Non-pigmented ciliary epithelial cell (primary cell): ENCODE results near the gene UGT3A2.

ENCODE experiments used
- DNase-seq: peaks from one replicate; pipeline ENCODE4 v3.0.0-alpha.2; 2010; ENCODE audit warnings: low read depth

Gene UGT3A2

DNA sequence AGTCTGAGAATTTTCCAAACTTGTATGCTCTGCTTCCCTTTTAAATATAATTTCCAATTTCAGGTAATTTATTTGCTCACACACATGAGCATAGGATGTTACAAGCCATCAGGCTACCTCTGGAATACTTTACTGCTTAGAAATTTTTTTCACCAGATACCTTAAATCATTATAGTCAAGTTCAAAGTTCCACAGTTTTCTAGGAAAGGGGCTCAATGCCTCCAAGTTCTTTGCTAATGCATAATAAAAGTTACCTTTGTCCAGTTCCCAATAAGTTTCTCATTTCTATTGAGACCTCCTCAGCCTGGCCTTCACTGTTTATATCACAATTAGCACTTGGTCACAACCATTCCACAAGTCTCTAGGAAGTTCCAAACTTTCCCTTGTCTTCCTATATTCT, 59.3 kb downstream of the UGT3A2 start:
- no peak for DNase-seq

DNA sequence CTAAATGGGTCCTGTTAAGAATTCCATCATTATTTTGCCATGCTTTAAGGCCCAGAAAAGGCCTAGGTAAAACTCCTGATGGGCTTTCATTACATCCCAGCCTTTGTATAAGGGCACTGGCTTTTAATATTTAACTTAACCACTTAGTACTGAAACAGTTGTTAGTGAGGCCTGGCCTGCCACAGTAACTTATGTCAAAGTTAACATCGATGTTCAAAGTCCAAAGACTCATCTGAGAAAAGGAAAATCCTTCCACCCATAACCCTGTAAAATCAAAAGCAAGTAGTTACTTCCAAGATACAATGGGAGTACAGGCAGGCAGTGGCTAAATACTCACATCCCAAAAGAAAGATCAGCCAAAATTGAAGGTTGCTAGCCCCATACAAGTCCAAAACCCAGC, 60.5 kb downstream of the UGT3A2 start:
- no peak for DNase-seq

DNA sequence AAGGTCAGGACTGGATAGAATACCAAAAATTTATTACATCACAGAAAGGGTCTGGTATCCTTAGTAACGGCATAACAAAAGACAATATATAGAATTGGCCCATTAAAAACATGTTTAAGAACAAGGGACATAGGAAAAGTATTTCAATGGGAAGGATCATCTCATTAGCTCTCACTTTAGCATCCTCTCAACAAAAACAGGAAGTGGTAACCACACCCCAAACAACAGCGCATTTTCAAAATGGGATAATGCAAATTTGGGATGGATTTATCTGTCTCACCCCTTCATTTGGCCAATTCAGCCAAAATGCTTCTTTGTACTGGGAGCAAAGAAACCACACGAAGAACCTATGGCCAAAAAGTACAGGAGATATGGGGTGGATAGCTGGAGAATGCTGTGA, 65.7 kb downstream of the UGT3A2 start:
- no peak for DNase-seq

GRCh38 chr5:35999547-35999946, 67.1 kb downstream of the UGT3A2 start:
- no peak for DNase-seq

DNA sequence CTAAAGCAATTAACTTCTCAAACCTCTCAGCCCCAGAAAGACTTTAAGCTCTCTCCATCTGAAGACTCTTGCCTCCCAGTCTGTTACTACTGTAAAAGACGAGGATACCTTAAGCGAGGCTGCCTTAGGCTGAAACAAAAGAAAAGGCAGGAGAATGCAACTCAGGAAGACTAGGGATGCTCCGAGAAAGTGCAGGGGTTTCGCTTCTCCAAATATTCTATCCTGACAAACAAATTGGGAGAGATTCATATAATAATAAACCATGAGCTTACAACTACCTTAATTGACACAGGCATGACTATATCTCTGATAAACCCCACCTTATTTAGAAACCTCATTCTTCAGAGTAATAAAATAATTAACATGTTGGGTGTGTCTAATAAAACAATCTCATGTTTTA, 70.6 kb downstream of the UGT3A2 start:
- DNase-seq = no peak

DNA sequence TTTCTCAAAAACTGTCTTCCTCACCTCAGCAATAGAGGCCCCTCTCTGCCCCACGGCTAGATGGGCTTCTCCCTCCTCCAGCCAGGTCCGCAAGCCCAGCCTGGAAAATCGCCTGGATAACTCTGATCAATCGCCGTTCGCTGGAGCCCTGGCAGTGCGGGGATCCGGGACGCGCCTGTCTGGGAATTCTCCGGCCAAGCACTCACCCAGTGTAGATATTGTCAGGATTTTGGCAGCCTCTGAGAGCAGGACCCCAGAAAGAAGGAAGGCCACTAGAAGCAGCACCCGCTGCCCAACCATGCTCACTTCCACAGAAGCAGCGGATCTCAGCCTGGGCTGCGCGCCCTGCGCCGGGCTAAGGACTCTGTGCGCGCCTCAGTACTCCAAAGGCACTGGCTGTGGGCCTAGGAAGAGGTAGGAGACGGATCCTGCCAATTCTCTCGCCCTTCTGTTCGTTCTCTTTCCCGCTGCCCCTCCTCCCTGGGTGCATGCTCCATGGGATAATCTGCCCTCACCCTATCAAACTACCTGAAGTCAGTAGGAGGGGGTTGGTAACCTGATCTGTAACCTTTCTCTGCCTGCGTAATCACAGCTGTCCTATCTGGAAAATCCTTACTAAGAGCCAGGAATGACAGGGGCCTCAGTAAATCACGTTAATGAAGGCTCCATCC, 75.6 kb downstream of the UGT3A2 start, which contains the start of gene UGT3A1:
Gene UGT3A1, minus strand, starts transcription at position 450 of the 671 bp plus-strand sequence. Its CDS starts 150 bp downstream, at position 300.
- DNase-seq = no peak

DNA sequence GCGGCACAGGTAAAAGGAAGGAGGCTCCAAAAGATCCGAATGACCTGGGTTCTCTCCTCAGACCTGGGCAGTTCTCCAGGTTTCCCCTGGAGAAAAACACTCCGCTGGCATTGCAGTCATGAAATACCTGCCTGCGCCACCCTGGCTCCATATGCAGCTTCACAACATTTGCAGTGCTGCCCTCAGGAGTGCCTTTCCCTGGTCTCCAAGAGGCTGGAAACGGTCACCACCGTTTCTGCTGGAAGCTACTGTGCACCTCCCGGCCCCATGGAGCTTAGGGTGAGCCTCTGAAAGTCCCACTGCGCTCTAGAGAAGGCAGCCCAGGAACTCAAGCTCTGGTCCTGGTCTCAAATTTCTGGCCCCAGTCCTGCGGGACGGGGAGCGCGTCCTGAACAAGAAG, 76.2 kb downstream of the UGT3A2 start:
- no peak for DNase-seq

DNA sequence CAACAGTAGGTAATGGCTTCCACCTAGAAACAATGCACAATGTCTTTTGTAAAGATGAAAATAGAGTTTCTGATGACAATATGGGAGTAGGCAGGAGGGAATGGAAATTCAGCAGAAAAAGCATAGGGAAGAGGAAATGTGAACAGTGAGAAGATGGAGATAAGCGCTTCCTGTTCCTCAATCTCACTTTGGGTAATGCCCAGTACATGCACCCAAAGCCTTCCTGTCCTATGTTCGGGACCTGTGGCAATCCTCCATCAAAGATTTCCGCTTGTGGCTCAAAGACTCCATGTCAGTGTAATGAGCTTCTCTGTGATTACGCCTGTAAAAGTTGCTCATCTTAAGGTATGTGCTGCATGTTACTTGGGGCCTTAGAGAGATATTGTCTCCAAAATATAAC, 78.2 kb downstream of the UGT3A2 start:
- no peak for DNase-seq

GRCh38 chr5:35987776-35988175, 78.9 kb downstream of the UGT3A2 start:
- no peak for DNase-seq
